ENCODE measurements around the gene ALS2CL. TPM values are rescaled to one million over a fixed set of nuclear protein-coding genes. Genes with fewer than 3 reads are reported as not detected.

The ALS2CL gene
- total and polyA plus RNA-seq, 2 donors (not counting 3 experiments of a cell fraction or from before 2014, with no cell fraction given): 7.8 to 10.1 TPM

DNA sequence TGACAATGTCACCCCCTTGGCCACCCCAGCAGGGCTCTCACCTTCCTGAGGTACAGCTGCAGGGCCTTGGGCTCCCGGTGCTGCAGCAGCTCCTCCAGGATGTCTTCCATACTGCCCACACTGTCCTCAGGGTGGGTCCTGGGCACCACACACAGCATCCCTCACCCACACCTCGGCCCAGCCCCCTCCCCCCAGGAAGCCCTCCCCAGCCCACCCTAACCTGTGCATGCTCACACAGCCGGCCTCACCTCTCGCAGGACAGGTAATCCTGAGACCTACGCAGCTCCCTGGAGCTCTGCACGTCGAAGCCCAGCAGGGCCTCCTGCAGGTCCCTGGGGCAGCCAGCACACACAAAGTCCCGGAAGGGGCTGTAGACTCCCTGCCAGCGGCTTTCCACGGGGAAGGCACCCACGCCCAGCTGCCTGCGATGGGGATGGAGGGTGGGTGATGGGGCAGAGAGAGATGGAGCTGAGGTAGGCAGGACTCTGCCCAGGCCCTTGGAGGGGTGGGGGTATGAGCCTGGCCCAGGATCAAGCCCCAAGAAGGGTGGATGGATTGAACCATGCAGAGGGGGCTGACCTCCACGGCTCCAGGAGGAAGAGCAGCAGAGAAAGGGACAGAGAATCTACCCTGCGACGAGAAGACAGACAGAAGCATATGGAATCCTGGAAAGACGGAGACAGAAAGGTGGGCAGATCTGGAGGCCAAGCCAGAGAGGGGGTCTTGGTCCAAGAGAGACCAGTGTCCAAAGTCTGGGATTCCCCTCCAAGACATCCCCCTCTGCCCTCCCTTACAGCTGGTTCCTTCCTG is 16.7 kb downstream of the ALS2CL start:
- CTCF ChIA-PET: interaction anchor here (0.9 kb wide), 1 partner anchor 233 kb away, joined by 4 read pairs; no protein-coding TSS in a partner anchor
- H3K9me3 ChIP-seq (replicated peaks; ENCODE audit: control insufficient read depth, insufficient read depth, low read length): no peaks in the 10 kb centered on the region

More for the DNA sequence above, 16.7 kb downstream of the ALS2CL start:
- Histone ChIP-seq H3K36me3 (ENCODE audit: control insufficient read depth in 2 of 2, extremely low read depth in 1 of 2, insufficient read depth in 2 of 2, low read length in 2 of 2) (no peaks in the 10 kb centered on the region), H3K4me1 (ENCODE audit: control insufficient read depth, extremely low read depth, insufficient read depth, low read length) (no peaks in the 10 kb centered on the region), H3K9me1 (replicated peaks; ENCODE audit: control insufficient read depth, extremely low read depth, insufficient read depth, low read length) (no peaks in the 10 kb centered on the region), H3K9ac (replicated peaks; ENCODE audit: extremely low read depth, insufficient read depth, low read length) (no peak overlapping the region), H2AFZ (ENCODE audit: low read depth, low read length) (no peak overlapping the region), H4K20me1 (replicated peaks; ENCODE audit: control insufficient read depth, extremely low read depth, insufficient read depth, low read length) (no peaks in the 10 kb centered on the region), H3K27me3 (ENCODE audit: control insufficient read depth in 2 of 2, insufficient read depth in 2 of 2, low read length in 2 of 2) (no peaks in the 10 kb centered on the region), H3K79me2 (ENCODE audit: control insufficient read depth, insufficient read depth, low read length) (no peaks in the 10 kb centered on the region), H3K27ac (ENCODE audit: insufficient read depth, low read depth, low read length) (no peak overlapping the region), H3K4me3 (replicated peaks in 1 of 3; ENCODE audit: insufficient read depth in 1 of 3, low read depth in 1 of 3, low read length in 3 of 3) (no peak overlapping the region), H3K4me2 (ENCODE audit: insufficient read depth, low read length) (no peak overlapping the region)
- intact Hi-C loops (cut with micrococcal nuclease) (no loop called here), dilution Hi-C loops (cut with MboI; ENCODE audit: extremely low pct_ligation_motif_present, low sequenced_read_pairs) (no loop called here)
- TF ChIP-seq GATA2 (IDR thresholded peaks at IDR 0.05; ENCODE audit: insufficient read depth, insufficient read length, low read depth, low read length) (no peak), FOS (IDR thresholded peaks at IDR 0.05; ENCODE audit: borderline replicate concordance, insufficient read depth, low read length) (no peak), CTCF (IDR thresholded peaks at IDR 0.05; ENCODE audit: extremely low read depth in 1 of 2, insufficient read depth in 1 of 2, low read depth in 1 of 2, low read length in 2 of 2) (no peak), POLR2AphosphoS5 (IDR thresholded peaks at IDR 0.05; ENCODE audit: insufficient read depth, low read depth, low read length) (no peak), JUN (IDR thresholded peaks at IDR 0.05; ENCODE audit: borderline replicate concordance, insufficient read depth, insufficient read length, low read depth) (no peak), MYC (IDR thresholded peaks at IDR 0.05; ENCODE audit: low read depth, low read length) (no peak), EZH2 (IDR thresholded peaks at IDR 0.05; ENCODE audit: borderline replicate concordance, low read depth, low read length, severe bottlenecking) (no peak), POLR2A (IDR thresholded peaks at IDR 0.05; ENCODE audit: low read depth, low read length) (no peak)
- TF ChIP-seq, protein P1, sequence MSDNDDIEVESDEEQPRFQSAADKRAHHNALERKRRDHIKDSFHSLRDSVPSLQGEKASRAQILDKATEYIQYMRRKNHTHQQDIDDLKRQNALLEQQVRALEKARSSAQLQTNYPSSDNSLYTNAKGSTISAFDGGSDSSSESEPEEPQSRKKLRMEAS (IDR thresholded peaks at IDR 0.05; ENCODE audit: insufficient read depth, insufficient read length): no peak
- FAIRE-seq (no peak), DNase-seq (ENCODE audit: low read depth, low spot score) (no peak)
- no TSS peak for BruUV-seq (replicated peaks)
- POLR2A ChIA-PET: no interaction called here

All from endothelial cell of umbilical vein (primary cell).